Activated CD8-positive, alpha-beta memory T cell treated with anti-CD3 and anti-CD28 coated beads for 1 hour (primary cell): ENCODE results near the gene CRB3.

Experiments used
- DNase-seq, 2 donors: peaks; one replicate each; pipeline ENCODE4 v3.0.0-alpha.2; 2020; ENCODE audit warnings: low read depth in 1 of 2; ENCODE audit errors: extremely low read depth in 1 of 2

The CRB3 gene

GRCh38 chr19:6465663-6466062, 1.6 kb downstream of the CRB3 start:
- no peak for DNase-seq

GRCh38 chr19:6466526-6467248, 2.6 kb downstream of the CRB3 start:
- no peak for DNase-seq

- DNase-seq: no peak
Measured at GRCh38 chr19:6467384-6467783, 3.3 kb downstream of the CRB3 start.

- DNase-seq: no peak
Measured at GRCh38 chr19:6470173-6470572, 6.1 kb downstream of the CRB3 start.

GRCh38 chr19:6471076-6471475, 7.0 kb downstream of the CRB3 start:
- DNase-seq: no peak

GRCh38 chr19:6472713-6473112, 8.6 kb downstream of the CRB3 start:
- DNase-seq: no peak

- DNase-seq: no peak
Measured at GRCh38 chr19:6473647-6474046, 9.6 kb downstream of the CRB3 start.

GRCh38 chr19:6475321-6476108, 11.4 kb downstream of the CRB3 start:
- no peak for DNase-seq

- peak in 1 of 2 donors; percentile 36 for DNase-seq
Measured at GRCh38 chr19:6476155-6476895, 12.3 kb downstream of the CRB3 start.

- no peak for DNase-seq
Measured at GRCh38 chr19:6476896-6477431, 12.9 kb downstream of the CRB3 start.

GRCh38 chr19:6478815-6479214, 14.7 kb downstream of the CRB3 start:
- DNase-seq: no peak

- no peak for DNase-seq
Measured at GRCh38 chr19:6479836-6480398, 15.8 kb downstream of the CRB3 start.

GRCh38 chr19:6480848-6481415, 16.9 kb downstream of the CRB3 start:
- no peak for DNase-seq

GRCh38 chr19:6481541-6482342, 17.7 kb downstream of the CRB3 start, which contains the start of gene DENND1C:
Gene DENND1C (minus strand): TSS chr19:6481787. CDS start chr19:6481695, 92 bp downstream.
- peak in 1 of 2 donors; percentile 54 for DNase-seq

- DNase-seq: no peak
Measured at GRCh38 chr19:6482343-6482686, 18.2 kb downstream of the CRB3 start.

- no peak for DNase-seq
Measured at GRCh38 chr19:6483235-6483634, 19.2 kb downstream of the CRB3 start.

GRCh38 chr19:6484230-6484629, 20.2 kb downstream of the CRB3 start:
- DNase-seq: no peak

GRCh38 chr19:6484831-6485230, 20.8 kb downstream of the CRB3 start:
- DNase-seq: no peak

- no peak for DNase-seq
Measured at GRCh38 chr19:6489278-6490061, 25.4 kb downstream of the CRB3 start.
